ENCODE data around the gene CNIH3.
A peak's percentile ranks its signal among the peaks of the same experiment; 100 is the strongest.
"Not testable (repeated sequence)": the region's sequence is repeated elsewhere in the genome, so short reads cannot be mapped to it uniquely, and the experiment has no call there.

Gene CNIH3

DNA sequence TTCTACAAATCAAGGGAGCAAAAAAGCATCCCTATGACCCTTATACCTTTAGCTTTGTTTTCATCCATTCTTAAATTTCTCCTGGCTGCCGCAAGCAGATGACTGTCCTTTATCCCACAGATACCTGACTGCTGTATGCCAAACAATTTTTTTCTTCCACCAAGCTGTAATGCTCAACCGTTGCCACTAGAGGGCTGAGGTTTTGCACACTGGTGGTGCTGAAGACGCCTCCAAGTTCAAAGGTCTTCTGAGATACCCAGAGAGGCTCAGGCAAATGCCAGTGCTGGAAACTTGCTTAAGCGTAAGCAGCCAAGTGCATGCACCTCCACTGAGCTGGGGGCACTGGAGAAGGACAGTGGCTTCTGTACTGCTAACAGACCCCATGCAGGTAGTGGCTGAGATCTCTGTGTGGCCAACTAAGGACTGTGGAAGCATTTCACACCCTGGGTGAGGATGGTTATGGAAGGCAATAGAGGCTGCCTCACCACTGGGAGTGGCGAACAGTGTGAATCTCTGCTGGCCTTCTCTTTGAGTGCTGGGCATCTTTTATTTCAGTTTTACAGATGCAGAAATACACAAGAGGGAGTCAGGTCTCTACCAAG lies 28.5 kb downstream of the CNIH3 start:
- DNase-seq: peak; percentile 65

DNA sequence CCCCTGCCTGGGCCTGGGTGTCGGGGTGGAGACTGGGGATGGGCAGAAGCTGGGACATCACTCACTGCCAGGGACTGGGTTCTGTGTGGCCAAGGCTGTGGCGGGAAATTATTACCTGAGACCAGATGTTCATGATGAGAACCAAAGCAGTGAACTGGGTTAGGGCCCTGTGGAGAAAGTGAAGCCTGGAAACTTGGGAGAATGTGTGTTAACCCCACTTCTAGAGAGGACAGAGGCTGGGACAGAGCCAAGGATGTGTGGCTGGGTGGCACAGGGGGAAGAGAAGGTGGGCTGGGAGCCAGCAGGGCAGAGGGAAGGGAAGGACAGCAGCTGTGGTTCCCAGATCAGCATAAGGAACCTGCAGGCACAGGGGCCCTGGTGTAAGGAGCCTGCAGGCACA lies 31.3 kb downstream of the CNIH3 start:
- no peak for DNase-seq

DNA sequence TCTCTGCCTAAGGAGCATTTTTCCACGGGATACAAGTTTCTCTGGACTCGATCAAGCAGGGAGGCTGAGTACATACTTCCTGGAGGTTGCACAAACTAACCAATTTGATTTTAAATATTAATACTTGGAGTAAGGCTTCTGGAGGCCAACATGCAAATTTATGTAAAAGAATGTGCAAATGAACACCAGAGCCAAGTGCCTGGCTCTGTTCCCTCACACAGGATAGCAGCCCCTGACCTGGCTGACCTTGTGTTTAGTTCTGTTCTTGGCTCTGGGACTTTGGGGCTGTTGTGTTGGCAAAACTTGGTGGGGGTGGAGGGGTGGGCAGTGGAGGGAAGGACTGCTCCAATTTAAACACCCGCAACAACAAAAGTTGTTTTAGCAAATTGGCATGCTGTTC lies 34.2 kb downstream of the CNIH3 start:
- no peak for DNase-seq

DNA sequence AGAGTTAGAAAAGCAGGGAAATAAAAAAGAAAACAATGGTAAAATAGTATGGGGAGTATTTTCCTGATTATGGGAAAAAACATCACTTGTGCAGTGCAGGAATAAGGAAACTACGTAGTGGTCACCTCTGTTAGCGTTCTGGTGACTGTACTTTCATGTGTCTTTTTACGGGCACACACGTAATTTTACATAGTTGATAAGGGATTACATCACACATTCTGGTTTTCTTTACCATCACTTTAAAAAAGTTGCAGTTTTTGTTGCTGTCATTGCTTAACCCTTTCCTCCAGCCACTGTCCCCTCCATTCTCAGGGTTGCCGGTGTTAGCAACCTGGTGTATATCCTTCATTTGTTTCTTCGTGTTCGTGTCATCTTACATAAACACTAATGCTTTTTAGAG lies 35.1 kb downstream of the CNIH3 start:
- DNase-seq: no peak

DNA sequence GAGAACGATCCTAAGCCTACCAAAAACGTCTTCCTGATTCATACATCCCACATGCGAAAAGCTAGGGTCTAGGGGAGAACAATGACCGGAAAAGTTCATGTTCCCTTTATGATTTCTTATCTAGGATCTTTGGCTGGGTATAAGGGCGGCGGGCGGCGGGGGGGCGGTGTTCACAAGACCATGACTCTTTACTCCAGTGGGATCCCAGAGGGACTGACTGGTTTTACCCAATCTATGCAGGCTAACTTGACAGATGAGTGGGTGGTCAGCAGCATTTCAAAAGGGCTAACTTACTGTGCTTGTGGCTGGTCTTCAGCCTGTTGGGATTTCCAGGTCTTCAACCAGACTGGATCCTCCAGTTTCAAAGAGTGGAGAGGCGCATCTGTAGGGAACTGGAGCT lies 40.3 kb downstream of the CNIH3 start:
- DNase-seq: no peak

DNA sequence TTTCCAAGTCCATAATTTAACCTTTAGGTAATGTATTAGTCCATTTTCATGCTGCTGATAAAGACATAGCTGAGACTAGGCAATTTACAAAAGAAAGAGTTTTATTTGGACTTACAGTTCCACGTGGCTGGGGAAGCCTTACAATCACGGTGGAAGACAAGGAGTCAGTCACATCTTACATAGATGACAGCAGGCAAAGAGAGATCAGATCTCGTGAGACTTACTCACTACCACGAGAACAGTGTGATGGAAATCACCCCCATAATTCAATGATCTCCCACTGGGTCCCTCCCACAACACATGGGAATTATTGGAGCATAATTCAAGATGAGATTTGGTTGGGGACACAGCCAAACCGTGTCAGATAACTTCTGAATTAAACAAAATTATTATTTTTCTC lies 44.0 kb downstream of the CNIH3 start:
- DNase-seq: no peak

DNA sequence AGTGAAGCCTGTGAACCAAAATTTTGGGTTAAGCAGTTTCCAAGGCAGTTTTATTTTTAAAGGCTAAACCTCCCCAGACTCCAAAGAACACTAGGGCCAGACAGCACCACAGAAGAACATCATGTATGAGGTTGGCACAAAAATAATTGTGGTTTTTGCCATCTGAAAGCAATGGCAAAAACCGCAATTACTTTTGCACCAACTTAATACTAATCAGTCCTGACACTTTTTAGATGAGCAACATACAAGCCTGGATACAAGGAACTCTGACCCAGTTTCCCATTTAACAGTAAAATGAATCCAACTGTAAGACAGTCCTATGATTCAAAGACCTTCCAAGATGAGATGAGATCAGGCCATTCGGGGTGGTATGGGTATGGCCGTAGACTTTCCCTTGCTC lies 46.8 kb downstream of the CNIH3 start:
- no peak for DNase-seq

DNA sequence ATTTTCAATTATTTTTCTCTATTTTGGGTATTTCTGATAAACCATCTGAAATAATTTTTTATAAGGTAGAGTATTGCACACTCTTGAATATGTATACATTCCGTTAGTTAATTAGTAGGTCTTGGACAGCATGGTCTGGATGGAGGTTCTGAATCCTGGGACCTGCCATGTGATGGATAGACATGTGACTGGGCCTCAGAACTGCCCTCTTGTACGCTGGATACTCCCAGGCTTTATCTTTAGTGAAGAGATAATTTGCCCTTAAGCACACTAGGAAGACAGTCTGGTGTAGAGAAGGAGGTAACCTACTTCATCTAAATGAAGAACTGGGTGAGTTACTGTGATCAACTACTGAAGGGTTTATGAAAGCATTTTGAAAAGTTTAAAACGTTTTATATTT lies 48.9 kb downstream of the CNIH3 start:
- DNase-seq: no peak

DNA sequence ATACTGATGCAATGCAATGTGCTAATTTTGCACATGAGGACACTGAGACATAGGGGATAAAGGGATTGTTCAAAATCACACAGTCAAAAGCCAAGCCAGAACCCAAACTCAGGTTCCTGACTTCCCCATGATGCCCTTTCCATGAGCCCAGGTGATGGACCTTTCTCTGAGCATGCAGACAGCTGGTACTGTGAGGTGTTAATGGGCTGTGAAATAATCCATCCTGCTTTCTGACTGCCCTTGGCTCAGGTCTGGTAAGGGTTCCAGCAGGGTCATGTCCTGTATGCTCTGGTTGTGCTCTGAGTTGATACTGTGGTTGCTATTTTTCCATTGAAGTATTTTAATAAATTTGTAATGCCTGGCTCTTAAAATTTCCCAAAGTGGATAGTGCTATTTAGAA lies 50.0 kb downstream of the CNIH3 start:
- DNase-seq: no peak

DNA sequence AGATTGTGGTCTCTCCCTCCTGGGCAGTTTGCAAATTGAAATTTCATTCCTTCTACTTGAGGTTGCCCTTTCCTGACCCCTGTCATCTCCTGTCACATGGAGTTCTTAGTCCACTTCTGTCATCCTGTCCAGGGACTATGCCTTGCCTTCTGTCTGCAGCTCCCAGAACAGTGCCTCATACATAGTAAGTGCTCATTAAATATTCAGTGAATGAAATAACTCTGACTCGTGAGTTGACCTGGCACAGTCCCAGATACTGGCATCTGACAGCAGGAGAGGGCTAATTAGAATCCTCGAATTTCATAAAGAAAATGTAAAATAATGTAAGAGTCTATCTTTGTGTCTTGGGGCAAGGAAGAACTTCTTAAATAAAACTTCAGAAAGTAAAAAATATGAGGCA lies 50.8 kb downstream of the CNIH3 start:
- no peak for DNase-seq

DNA sequence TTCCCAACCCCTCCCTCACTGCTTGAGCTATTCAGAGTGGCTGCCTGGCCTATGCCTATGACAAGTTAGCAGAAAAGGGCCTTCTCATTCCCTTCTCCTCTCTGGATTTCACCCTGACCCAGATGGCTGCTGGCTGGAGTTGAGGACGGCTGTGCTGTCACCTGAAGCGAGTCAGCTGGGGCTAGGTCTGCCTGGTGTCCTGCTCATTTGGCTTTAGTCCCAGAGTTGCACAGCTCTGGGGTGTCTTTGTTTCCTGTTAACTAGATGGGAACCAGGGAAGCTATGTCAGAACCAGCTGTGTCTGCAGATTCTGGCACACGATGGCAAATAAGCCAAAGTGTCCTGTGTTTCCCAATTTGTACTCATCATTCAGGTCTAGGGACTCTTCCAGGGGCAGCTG lies 52.9 kb downstream of the CNIH3 start:
- no peak for DNase-seq

DNA sequence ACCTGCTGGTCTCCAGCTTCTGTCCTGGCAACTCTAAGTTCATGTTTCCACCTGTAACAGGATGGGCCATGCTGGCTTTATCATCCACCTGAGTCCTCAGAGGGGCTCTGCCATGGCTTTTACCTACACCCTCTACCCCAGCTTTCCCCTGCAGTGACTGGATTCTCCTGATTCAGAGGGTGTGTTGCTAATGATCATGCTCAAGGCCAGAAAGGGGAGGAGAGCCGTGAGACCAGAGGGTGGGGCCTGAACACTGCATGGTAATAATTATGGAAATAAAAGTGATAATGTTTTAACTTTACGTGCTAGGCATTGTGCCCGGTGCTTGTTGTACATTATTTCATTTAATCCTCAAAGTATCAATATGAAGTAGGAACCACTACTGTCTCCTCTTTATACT lies 53.3 kb downstream of the CNIH3 start:
- no peak for DNase-seq

DNA sequence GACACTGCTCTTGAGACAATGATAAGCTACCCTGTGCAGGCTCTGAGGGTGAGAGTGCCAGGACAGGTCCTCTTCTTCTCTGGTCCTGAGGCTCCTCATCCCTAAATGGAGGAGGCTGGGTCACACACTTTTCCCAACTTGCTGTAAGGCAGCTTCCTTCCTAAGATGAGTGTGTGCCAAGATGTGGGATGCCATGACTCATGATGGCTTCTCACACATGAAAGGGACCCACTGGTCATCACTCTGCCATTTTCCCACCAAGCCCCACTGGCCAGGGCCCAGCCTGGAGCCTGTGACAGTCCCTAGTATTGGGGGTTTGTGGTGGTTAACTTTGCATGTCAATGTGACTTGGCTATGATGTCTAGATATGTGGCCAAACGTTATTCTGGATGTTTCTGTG lies 54.4 kb downstream of the CNIH3 start:
- peak; percentile 8 for DNase-seq

DNA sequence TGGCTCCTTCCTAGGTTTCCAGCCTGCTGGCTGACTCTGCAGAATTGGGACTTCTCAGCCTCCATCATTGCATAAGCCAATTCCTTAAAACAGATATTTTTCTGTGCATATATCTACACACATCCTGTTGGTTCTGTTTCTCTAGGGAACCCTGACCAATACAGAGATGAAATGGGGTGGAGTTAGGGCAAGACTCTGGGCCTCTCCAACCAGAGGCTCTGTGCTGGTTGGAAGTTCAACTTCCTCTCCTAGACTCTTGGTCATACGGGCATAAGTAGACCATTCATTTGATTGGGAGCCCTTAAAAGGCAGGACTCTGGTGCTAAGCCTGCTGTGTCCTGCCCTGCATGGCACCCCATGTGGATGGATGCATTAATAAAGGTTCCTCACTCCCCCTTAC lies 55.0 kb downstream of the CNIH3 start:
- peak; percentile 26 for DNase-seq

DNA sequence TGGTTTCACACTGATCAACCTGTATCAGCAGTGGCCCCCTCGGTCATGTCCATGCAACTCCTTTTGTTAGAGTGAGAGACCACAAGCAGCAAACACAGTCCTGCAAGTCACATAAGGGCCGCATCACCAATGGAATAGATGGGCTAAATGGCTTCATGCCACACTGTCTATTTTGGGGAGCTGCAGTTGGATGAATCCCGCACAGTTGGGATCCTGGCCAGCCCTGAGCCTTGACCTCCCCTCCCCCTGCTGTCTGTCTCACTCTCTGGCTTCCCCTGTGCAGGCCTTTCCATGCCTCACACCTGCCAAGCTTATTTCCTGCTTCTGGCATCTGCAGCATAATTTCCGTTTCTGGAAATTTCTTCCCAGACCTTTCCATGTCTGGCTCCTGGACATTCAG lies 57.0 kb downstream of the CNIH3 start:
- DNase-seq: no peak

DNA sequence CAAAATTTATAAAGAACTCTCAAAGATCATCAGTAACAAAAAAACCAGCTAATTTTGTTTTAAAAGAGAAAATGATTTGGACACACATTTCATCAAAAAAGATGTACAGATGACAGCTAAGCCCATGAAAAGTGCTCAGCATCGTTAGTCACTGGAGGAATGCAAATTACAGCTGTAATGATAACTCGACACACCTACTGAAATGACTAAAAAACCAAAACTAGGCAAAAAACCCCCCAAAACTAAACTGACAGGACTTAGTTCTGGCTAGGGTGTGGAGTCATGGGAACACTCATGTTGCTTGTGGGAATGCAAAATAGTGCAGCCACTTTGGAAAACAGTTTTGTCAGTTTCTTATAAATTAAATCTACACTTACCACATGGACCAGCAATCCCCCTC lies 59.5 kb downstream of the CNIH3 start:
- no peak for DNase-seq

DNA sequence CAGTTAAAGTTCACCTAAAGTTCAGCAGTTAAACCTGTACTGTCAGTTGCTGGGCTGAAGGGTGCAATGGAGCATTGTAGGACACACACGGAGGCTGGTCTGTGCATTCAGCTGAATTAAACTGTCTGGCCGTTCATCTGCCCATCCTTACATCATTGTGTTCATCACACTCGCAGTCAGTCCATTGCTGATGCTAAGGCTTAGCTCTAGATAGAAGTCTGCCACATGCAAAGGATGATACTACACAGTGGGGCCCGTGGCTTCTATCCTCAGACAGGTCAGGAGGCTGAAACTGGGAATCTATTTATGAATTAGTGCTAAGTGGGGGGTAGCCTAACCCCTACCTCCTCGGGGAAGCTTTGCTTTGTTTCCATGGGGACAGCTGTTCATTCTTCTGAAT lies 60.4 kb downstream of the CNIH3 start:
- no peak for DNase-seq

DNA sequence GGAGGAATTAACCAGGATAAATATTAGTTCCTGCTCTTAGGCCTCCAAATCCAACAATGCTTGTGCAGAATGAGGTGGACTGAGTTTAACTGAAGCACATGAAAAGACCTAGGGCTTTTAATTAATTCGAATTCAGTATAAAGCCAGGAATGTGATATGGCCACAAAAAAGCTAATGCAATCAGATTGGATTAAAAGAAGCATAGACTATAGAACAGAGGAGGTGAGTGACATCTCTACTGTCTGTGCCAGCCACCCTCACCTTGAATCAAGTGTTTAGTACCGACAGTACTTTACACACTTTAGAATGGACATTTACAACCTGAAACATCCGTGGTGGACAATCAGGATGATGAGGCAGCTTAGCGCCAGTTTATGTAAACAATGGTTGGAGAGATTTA lies 62.1 kb downstream of the CNIH3 start:
- DNase-seq: no peak

DNA sequence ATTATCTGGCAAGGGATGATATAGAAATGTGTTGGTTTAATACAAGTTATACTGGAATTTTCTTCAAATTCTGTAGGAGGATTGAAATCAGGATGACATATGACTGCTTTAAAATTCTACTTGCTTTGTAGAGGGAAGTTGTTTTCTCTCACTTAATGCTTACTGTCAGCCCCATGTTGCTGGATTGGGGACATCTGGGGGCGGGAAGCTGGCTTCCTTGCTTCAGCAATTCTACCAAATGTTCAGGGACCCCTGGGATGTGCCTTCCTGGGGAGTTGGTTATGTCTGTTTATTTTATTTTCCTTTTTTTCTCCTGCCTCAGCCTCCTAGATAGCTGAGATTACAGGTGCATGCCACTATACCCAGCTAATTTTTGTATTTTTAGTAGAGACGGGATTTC lies 63.5 kb downstream of the CNIH3 start:
- DNase-seq: no peak

DNA sequence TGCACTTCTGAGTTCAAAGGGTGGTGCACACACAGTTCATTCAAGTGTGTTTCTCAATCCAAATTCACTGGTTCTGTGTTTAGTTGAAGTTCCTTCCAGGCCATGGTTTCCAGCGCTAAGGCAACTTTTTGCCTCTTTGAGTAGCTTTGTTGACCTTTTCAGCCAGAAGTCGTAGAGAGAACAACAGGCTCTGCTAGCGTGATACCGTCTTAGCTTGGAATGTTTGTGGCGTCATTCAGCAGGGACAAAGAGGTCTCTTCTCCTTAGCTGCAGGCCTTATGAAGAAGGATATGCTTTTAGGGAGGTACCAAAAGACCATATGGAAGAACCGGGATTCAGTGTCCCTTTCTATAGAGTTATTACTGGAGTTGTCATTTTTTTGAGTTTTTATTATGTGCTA lies 65.7 kb downstream of the CNIH3 start:
- no peak for DNase-seq

DNA sequence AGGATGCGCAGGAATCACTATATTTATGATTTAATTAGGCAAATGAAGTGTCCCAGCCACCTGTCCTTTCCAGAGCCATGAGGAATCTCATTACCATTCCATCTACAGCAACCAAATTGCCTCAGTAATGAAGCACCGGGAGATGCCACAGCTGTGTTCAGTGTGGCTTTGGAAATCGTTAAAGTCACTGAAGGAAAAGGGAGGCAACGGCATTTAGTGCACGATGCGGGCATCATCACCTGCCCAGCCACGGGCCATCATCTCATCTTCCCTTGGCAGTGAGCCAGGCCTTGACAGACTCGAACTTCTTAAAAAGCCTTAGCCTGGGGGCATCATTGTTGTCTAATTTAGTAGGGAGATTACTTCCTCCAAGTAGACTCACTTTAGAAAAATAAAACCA lies 67.8 kb downstream of the CNIH3 start:
- no peak for DNase-seq

DNA sequence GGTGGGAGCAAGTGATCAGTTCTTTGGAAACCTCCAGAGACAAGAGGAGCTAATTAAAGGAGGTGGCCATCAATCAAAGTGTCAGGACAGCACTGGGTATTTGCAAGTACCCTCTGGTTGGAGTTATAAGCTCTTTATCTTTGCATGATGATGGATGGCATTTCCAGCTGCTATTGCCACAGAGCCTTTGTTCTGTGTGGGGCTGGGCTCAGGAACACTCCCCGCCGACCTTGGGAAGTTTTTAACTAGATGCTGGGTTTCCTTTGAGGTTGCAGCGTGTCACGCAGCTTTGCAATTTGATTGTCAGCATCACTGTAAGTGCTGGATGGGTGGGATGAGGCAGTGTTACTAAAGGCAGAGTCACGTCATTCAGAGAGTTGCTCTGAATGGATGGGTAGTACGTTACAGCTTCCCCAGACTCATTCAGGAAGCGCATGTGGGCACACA lies 68.9 kb downstream of the CNIH3 start:
- peak; percentile 64 for DNase-seq

DNA sequence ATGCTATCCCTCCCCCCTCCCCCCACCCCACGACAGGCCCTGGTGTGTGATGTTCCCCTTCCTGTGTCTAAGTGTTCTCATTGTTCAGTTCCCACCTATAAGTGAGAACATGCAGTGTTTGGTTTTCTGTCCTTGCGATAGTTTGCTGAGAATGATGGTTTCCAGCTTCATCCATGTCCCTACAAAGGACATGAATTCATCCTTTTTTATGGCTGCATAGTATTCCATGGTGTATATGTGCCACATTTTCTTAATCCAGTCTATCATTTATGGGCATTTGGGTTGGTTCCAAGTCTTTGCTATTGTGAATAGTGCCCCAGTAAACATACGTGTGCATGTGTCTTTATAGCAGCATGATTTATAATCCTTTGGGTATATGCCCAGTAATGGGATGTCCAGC lies 70.0 kb downstream of the CNIH3 start:
- not testable (repeated sequence) for DNase-seq

DNA sequence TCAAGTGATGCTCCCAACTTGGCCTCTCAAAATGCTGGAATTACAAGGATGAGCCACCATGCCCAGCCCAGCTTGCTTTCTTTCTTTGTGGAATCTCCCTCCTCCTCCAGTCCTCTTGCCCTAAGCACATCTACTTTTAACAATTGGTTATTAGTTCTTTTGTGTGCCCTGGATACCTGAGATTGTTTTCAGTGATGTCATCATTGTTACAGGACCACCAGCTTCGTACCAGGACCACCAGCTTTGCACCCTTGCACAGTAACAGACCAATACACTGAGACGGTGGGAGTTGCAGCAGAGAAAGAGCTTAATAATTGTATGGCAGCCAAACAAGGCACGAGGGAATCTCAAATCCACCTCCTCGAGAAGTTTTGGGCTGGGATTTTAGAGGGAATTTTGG lies 71.3 kb downstream of the CNIH3 start:
- no peak for DNase-seq

DNA sequence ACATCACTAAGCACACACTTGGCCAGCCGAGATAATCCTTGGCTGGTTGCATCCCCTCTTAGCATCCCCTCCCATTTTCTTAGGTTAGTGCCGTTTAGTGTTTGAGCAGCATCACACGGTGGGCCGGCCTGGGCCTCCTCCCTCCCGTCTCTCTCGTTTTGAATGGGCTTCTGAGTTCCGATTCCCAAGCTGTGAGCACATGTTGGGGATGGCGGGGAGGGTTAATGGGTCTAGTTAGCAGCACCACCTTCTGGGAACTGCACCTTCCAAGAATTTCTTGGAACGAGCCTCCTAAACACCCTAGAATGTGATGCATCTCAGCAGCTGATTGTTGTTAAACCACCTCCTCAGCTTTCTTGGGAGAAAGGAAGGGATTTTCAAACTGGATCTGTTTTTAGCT lies 73.3 kb downstream of the CNIH3 start:
- no peak for DNase-seq

DNA sequence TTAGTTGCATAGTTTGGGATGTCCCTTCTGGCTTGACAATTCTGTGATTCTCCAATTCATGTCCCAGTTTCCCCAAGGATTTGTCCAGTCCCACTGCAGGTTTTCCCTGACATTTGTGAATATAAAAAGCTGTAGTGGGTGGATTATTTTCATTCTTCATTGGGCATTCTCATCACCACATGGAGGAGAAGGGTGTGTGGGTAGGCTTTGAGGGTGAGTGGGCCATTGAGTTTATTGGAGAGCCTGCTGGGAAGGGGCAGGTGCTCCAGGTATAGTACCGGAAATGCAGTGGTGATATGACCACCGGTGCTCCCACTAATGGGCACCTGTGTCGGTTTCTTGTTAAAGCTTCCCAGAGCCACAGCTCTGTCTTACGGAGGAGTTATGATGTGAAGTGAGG lies 74.5 kb downstream of the CNIH3 start:
- DNase-seq: no peak

Data from suppressor macrophage treated with lipopolysaccharide for 4 hours (primary cell).